Measurements from ENCODE around the gene CTNNBL1.

CTNNBL1 gene

GRCh38 chr20:37823296-37823980 lies 129.6 kb downstream of the CTNNBL1 start:
- Histone ChIP-seq H3K9ac (no peak overlapping the region), H3K79me2 (peaks cover 8% of the 10 kb centered on the region), H3K4me2 (ENCODE audit: low read length) (no peak overlapping the region), H3K4me1 (no peaks in the 10 kb centered on the region), H3K36me3 (ENCODE audit: control insufficient read depth, insufficient read depth, low read length) (no peaks in the 10 kb centered on the region), H3K27me3 (ENCODE audit: control insufficient read depth, insufficient read depth, low read length) (no peaks in the 10 kb centered on the region), H2AFZ (no peak overlapping the region), H3K27ac (no peak overlapping the region), H3K4me3 (ENCODE audit: low read depth, low read length) (no peak overlapping the region), H3K9me3 (ENCODE audit: control insufficient read depth, low read length) (no peaks in the 10 kb centered on the region)
- TF ChIP-seq CTCF (IDR thresholded peaks at IDR 0.05): no peak

DNA sequence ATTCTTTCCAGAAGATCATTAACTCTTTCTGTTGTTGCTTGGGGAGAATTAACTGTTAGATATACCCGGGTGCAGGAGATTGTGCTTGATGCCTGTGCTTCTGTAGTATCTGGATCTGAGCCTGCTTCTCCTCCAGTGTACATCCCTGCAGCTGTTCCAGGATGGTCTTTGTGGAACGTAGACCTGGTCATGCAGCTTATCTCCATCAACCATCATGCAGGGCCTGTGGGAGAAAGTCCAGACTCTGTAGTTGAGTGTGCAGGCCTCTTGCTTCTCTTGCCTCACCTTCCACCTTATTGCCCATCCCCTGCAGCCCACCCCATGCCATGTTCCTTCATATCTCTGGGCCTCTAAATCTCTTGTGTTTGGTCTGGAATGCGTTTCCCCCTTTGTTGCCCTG lies 133.8 kb downstream of the CTNNBL1 start:
- H3K79me2 ChIP-seq: peaks cover 8% of the 10 kb centered on the region
- H3K4me2 ChIP-seq (ENCODE audit: low read length): no peak overlapping the region
- no peaks in the 10 kb centered on the region for H3K27me3 ChIP-seq (ENCODE audit: control insufficient read depth, insufficient read depth, low read length)
- no peak overlapping the region for H3K4me3 ChIP-seq (ENCODE audit: low read depth, low read length)
- H3K4me1 ChIP-seq: no peaks in the 10 kb centered on the region
- no peak overlapping the region for H3K9ac ChIP-seq
- H2AFZ ChIP-seq: no peak overlapping the region
- TF ChIP-seq CTCF (IDR thresholded peaks at IDR 0.05): no peak
- H3K9me3 ChIP-seq (ENCODE audit: control insufficient read depth, low read length): no peaks in the 10 kb centered on the region
- no peaks in the 10 kb centered on the region for H3K36me3 ChIP-seq (ENCODE audit: control insufficient read depth, insufficient read depth, low read length)
- no peak overlapping the region for H3K27ac ChIP-seq

GRCh38 chr20:37828684-37829083 lies 134.9 kb downstream of the CTNNBL1 start:
- Histone ChIP-seq H3K9me3 (ENCODE audit: control insufficient read depth, low read length) (no peaks in the 10 kb centered on the region), H2AFZ (no peak overlapping the region), H3K4me1 (no peaks in the 10 kb centered on the region), H3K36me3 (ENCODE audit: control insufficient read depth, insufficient read depth, low read length) (no peaks in the 10 kb centered on the region), H3K79me2 (peaks cover 8% of the 10 kb centered on the region), H3K27ac (no peak overlapping the region), H3K4me2 (ENCODE audit: low read length) (no peak overlapping the region), H3K27me3 (ENCODE audit: control insufficient read depth, insufficient read depth, low read length) (no peaks in the 10 kb centered on the region), H3K9ac (no peak overlapping the region), H3K4me3 (ENCODE audit: low read depth, low read length) (no peak overlapping the region)
- no peak for TF ChIP-seq CTCF (IDR thresholded peaks at IDR 0.05)

DNA sequence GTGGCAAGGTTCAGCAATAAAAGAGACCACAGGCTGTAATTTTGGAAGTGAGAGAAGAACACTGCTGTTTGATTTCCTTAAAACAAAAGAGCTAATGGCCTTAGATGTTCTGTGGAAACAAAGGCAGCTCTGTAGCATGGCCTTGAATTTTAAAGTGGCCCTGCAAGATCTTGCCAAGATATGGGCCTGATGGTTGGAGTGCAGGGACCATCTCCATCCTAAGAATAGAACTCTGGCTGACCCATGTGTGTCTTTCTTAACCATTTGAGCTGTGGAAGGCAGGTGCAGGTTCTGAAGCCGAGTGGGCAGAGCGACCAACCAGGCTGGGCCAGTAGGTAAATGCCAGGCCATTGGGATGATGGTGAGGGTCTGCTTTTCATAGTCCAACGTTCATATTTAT lies 135.3 kb downstream of the CTNNBL1 start:
- H3K36me3 ChIP-seq (ENCODE audit: control insufficient read depth, insufficient read depth, low read length): no peaks in the 10 kb centered on the region
- peaks cover 8% of the 10 kb centered on the region for H3K79me2 ChIP-seq
- no peak for TF ChIP-seq CTCF (IDR thresholded peaks at IDR 0.05)
- H3K4me3 ChIP-seq (ENCODE audit: low read depth, low read length): no peak overlapping the region
- H2AFZ ChIP-seq: no peak overlapping the region
- no peaks in the 10 kb centered on the region for H3K9me3 ChIP-seq (ENCODE audit: control insufficient read depth, low read length)
- H3K27me3 ChIP-seq (ENCODE audit: control insufficient read depth, insufficient read depth, low read length): no peaks in the 10 kb centered on the region
- H3K27ac ChIP-seq: no peak overlapping the region
- no peaks in the 10 kb centered on the region for H3K4me1 ChIP-seq
- H3K4me2 ChIP-seq (ENCODE audit: low read length): no peak overlapping the region
- no peak overlapping the region for H3K9ac ChIP-seq

DNA sequence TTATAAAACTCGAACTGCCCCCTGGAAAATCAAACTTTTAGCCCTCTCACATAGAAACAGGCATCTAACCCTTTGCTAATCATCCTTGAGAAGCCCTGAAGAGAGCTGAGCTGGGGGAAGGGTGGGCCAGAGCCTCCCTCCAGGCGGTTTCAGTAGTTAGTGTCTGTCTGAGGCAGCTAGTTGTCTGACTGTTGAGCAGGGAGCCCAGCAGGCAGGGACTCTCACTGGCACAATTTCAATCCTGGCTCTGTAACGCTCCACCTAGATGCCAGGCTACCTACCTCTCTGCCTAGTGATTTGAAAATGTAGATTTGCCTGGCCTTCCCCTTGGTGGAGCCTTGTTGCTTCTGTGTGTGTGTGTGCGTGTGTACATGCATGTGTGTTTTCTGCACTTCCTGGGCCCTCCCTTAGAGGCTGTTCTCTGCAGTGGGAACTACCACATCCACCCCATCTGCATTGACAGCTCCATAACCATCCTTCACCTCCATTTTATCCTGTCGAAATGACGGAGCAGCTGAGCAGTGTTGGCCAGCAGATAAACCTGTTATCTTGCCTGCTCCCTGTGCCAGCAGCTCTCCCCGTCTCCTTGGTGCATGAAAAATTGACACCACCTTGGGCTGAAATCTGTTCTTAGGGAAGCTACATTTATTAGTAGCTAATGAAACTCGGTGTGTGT lies 139.5 kb downstream of the CTNNBL1 start:
- H3K27ac ChIP-seq: no peak overlapping the region
- no peak overlapping the region for H3K4me2 ChIP-seq (ENCODE audit: low read length)
- no peak for TF ChIP-seq CTCF (IDR thresholded peaks at IDR 0.05)
- no peak overlapping the region for H3K9ac ChIP-seq
- H2AFZ ChIP-seq: no peak overlapping the region
- H3K4me3 ChIP-seq (ENCODE audit: low read depth, low read length): no peak overlapping the region
- peaks cover 3% of the 10 kb centered on the region for H3K79me2 ChIP-seq
- no peaks in the 10 kb centered on the region for H3K36me3 ChIP-seq (ENCODE audit: control insufficient read depth, insufficient read depth, low read length)
- H3K27me3 ChIP-seq (ENCODE audit: control insufficient read depth, insufficient read depth, low read length): no peaks in the 10 kb centered on the region
- H3K4me1 ChIP-seq: no peaks in the 10 kb centered on the region
- no peaks in the 10 kb centered on the region for H3K9me3 ChIP-seq (ENCODE audit: control insufficient read depth, low read length)
